H1 (cell line): ENCODE data around the gene PARD3. TPM values are rescaled to one million over a fixed set of nuclear protein-coding genes. Genes with fewer than 3 reads are reported as not detected.

Experiments used
- CTCF ChIA-PET: fragments of 300-600 bp; sonication (Branson Sonifier 250); formaldehyde crosslinking; loops from one replicate; lab custom pipeline; 2021; ENCODE audit not compliant: partially characterized antibody; lab: Charles Lee
- POLR2A ChIA-PET: fragments of 300-600 bp; sonication (Branson Sonifier 250); formaldehyde crosslinking; loops from one replicate; lab custom pipeline; 2021; ENCODE audit warnings: inconsistent platforms; ENCODE audit not compliant: partially characterized antibody; lab: Charles Lee
- DNase-seq, 2 experiments: peaks; one replicate each; pipeline versions ENCODE4 v3.0.0 to v3.0.0-alpha.2; 2010 to 2022; ENCODE audit warnings: low spot score in 2 of 2, low read depth in 1 of 2, mixed read lengths in 1 of 2
- FAIRE-seq: peaks from 2 replicates; lab custom pipeline; 2011; peaks lifted over from hg19 to GRCh38; lab: Jason Lieb, UNC
- H2AFZ ChIP-seq: 2 replicates; pipeline ENCODE4 v1.8.1; 2012; ENCODE audit warnings: low read length, inconsistent platforms
- H2AK5ac ChIP-seq: 2 replicates; pipeline ENCODE4 v1.6.1; 2013; ENCODE audit warnings: low read depth, low read length
- H2BK120ac ChIP-seq: replicated peaks from 2 replicates; pipeline ENCODE3; 2013; ENCODE audit warnings: low read depth, low read length, inconsistent platforms
- H2BK12ac ChIP-seq: 2 replicates; pipeline ENCODE4 v1.6.1; 2013; ENCODE audit warnings: low read depth, low read length
- H2BK15ac ChIP-seq: 2 replicates; pipeline ENCODE4 v1.6.1; 2013; ENCODE audit warnings: low read length
- H2BK20ac ChIP-seq: 2 replicates; pipeline ENCODE4 v1.6.1; 2013; ENCODE audit warnings: low read length
- H2BK5ac ChIP-seq: 2 replicates; pipeline ENCODE4 v1.6.1; 2013; ENCODE audit warnings: low read depth, low read length
- H3K14ac ChIP-seq: 2 replicates; pipeline ENCODE4 v1.6.1; 2013; ENCODE audit warnings: inconsistent platforms; ENCODE audit not compliant: insufficient read length
- H3K18ac ChIP-seq: 2 replicates; pipeline ENCODE4 v1.6.1; 2013; ENCODE audit warnings: low read length; ENCODE audit errors: extremely low read depth
- H3K23ac ChIP-seq: 2 replicates; pipeline ENCODE4 v1.6.1; 2013; ENCODE audit warnings: inconsistent platforms; ENCODE audit not compliant: insufficient read length
- H3K23me2 ChIP-seq: 2 replicates; pipeline ENCODE4 v1.6.1; 2013; ENCODE audit warnings: low read depth, low read length
- H3K27ac ChIP-seq: 2 replicates; pipeline ENCODE4 v1.6.1; 2011; ENCODE audit warnings: low read depth, low read length, inconsistent platforms
- H3K27me3 ChIP-seq, 4 experiments: replicated peaks in 1 of 4; 1 replicate in 1 of 4; 2 replicates in 3 of 4; pipeline versions ENCODE4 v1.6.1 to v1.8.1; 2011 to 2013; ENCODE audit warnings: low read length in 3 of 4, mild to moderate bottlenecking in 3 of 4, inconsistent platforms in 2 of 4, mixed read lengths in 2 of 4, moderate library complexity in 1 of 4; ENCODE audit not compliant: control insufficient read depth in 3 of 4, insufficient read depth in 3 of 4; ENCODE audit errors: extremely low read depth in 1 of 4
- H3K36me3 ChIP-seq, 4 experiments: 2 replicates each; pipeline versions ENCODE4 v1.6.1 to v1.8.1; 2011 to 2013; ENCODE audit warnings: mild to moderate bottlenecking in 4 of 4, low read length in 3 of 4, moderate library complexity in 2 of 4, control low read depth in 1 of 4, inconsistent platforms in 1 of 4; ENCODE audit not compliant: insufficient read depth in 4 of 4, control insufficient read depth in 2 of 4
- H3K4ac ChIP-seq: replicated peaks from 2 replicates; pipeline ENCODE3; 2013; ENCODE audit warnings: low read length, low read depth, mixed read lengths, inconsistent platforms; ENCODE audit not compliant: insufficient read length
- H3K4me1 ChIP-seq, 4 experiments: replicated peaks in 1 of 4; 1 replicate in 1 of 4; 2 replicates in 3 of 4; pipeline versions ENCODE4 v1.6.1 to v1.8.1; 2011 to 2013; ENCODE audit warnings: low read length in 3 of 4, inconsistent platforms in 2 of 4, mixed read lengths in 1 of 4; ENCODE audit not compliant: insufficient read depth in 4 of 4, control insufficient read depth in 3 of 4
- H3K4me2 ChIP-seq, 2 experiments: 2 replicates each; pipeline versions ENCODE4 v1.6.1 to v1.8.1; 2011 to 2013; ENCODE audit warnings: low read depth in 2 of 2, low read length in 2 of 2, control low read depth in 1 of 2, inconsistent platforms in 1 of 2, mild to moderate bottlenecking in 1 of 2; ENCODE audit not compliant: insufficient read depth in 1 of 2
- H3K4me3 ChIP-seq, 4 experiments: fragments of 200-600, 300-600 bp in 1 of 4; sonication (generic), shearing (Covaris generic), sonication (Bioruptor Twin) in 1 of 4; 2 replicates each; pipeline versions ENCODE4 v1.5.1 to v1.8.1; 2011 to 2016; ENCODE audit warnings: low read length in 4 of 4, low read depth in 3 of 4, control low read depth in 2 of 4, inconsistent platforms in 2 of 4, mild to moderate bottlenecking in 2 of 4, mixed read lengths in 1 of 4, moderate library complexity in 1 of 4; ENCODE audit not compliant: insufficient read depth in 2 of 4; ENCODE audit errors: extremely low read depth in 1 of 4
- H3K56ac ChIP-seq: replicated peaks from 2 replicates; pipeline ENCODE3; 2013; ENCODE audit warnings: low read depth, mild to moderate bottlenecking, mixed read lengths, low read length, inconsistent platforms; ENCODE audit not compliant: insufficient read length
- H3K79me1 ChIP-seq: 2 replicates; pipeline ENCODE4 v1.6.1; 2013; ENCODE audit warnings: low read depth, low read length, control low read depth
- H3K79me2 ChIP-seq, 2 experiments: 2 replicates each; pipeline versions ENCODE4 v1.6.1 to v1.8.1; 2012 to 2013; ENCODE audit warnings: low read length in 2 of 2, mild to moderate bottlenecking in 2 of 2, inconsistent platforms in 1 of 2; ENCODE audit not compliant: insufficient read depth in 2 of 2, control insufficient read depth in 1 of 2
- H3K9ac ChIP-seq, 4 experiments: replicated peaks in 1 of 4; 1 replicate in 1 of 4; 2 replicates in 3 of 4; pipeline versions ENCODE4 v1.6.1 to v1.8.1; 2011 to 2013; ENCODE audit warnings: low read depth in 3 of 4, low read length in 3 of 4, control low read depth in 2 of 4, mild to moderate bottlenecking in 2 of 4, moderate library complexity in 2 of 4, inconsistent platforms in 1 of 4; ENCODE audit errors: extremely low read depth in 1 of 4
- H3K9me3 ChIP-seq, 2 experiments: 2 replicates each; pipeline versions ENCODE4 v1.6.1 to v1.8.1; 2012 to 2013; ENCODE audit warnings: mild to moderate bottlenecking in 2 of 2, moderate library complexity in 2 of 2, control low read depth in 1 of 2, inconsistent platforms in 1 of 2, low read depth in 1 of 2, low read length in 1 of 2, mixed read lengths in 1 of 2; ENCODE audit not compliant: insufficient read depth in 2 of 2
- H4K20me1 ChIP-seq, 2 experiments: replicated peaks in 1 of 2; 2 replicates each; pipeline versions ENCODE3 to v1.8.1; 2011 to 2013; ENCODE audit warnings: inconsistent platforms in 2 of 2, low read length in 2 of 2, mild to moderate bottlenecking in 1 of 2; ENCODE audit not compliant: insufficient read depth in 2 of 2, control insufficient read depth in 1 of 2
- H4K5ac ChIP-seq: 2 replicates; pipeline ENCODE4 v1.6.1; 2013; ENCODE audit warnings: low read length, low read depth, mixed read lengths, inconsistent platforms; ENCODE audit not compliant: insufficient read length
- H4K8ac ChIP-seq: 2 replicates; pipeline ENCODE4 v1.8.0; 2013; ENCODE audit warnings: mild to moderate bottlenecking, moderate library complexity, low read length, inconsistent platforms; ENCODE audit not compliant: insufficient read depth; ENCODE audit errors: extremely low read depth
- H4K91ac ChIP-seq: replicated peaks from 2 replicates; pipeline ENCODE3; 2013; ENCODE audit warnings: low read length, mixed read lengths, inconsistent platforms; ENCODE audit not compliant: insufficient read length
- BRCA1 ChIP-seq: IDR thresholded peaks from 2 replicates; pipeline ENCODE4 v1.6.1; 2012; ENCODE audit warnings: low read depth, low read length, improper control_type of control experiment
- CEBPB ChIP-seq: IDR thresholded peaks from 2 replicates; pipeline ENCODE4 v1.6.1; 2012; ENCODE audit warnings: low read depth, low read length
- CHD1 ChIP-seq: IDR thresholded peaks from 2 replicates; pipeline ENCODE4 v1.6.1; 2012; ENCODE audit warnings: low read depth, low read length, improper control_type of control experiment
- EGR1 ChIP-seq: IDR thresholded peaks from 2 replicates; pipeline ENCODE4 v1.6.1; 2011; ENCODE audit warnings: low read depth, low read length, borderline replicate concordance
- EZH2 ChIP-seq: fragments of 200-600 bp; sonication (generic); IDR thresholded peaks from 2 replicates; pipeline ENCODE4 v1.7.1; 2012; ENCODE audit warnings: low read depth, mild to moderate bottlenecking, moderate library complexity, low read length, inconsistent platforms; ENCODE audit not compliant: severe bottlenecking
- HDAC6 ChIP-seq: IDR thresholded peaks from one replicate; pipeline ENCODE4 v1.7.1; 2012; ENCODE audit warnings: low read depth, mild to moderate bottlenecking, inconsistent platforms, low read length, moderate library complexity
- POLR2AphosphoS5 ChIP-seq: IDR thresholded peaks from 2 replicates; pipeline ENCODE4 v1.6.1; 2011; ENCODE audit warnings: low read depth, low read length
- RAD21 ChIP-seq, 2 experiments: IDR thresholded peaks in 1 of 2; conservative IDR thresholded peaks in 1 of 2; 2 replicates each; pipeline ENCODE4 v1.6.1; 2011; ENCODE audit warnings: low read depth in 2 of 2, low read length in 2 of 2, improper control_type of control experiment in 1 of 2, inconsistent platforms in 1 of 2, mild to moderate bottlenecking in 1 of 2, moderate library complexity in 1 of 2
- SIRT6 ChIP-seq: IDR thresholded peaks from one replicate; pipeline ENCODE4 v1.7.1; 2012; ENCODE audit warnings: low read length, inconsistent platforms
- TAF1 ChIP-seq: IDR thresholded peaks from 2 replicates; pipeline ENCODE4 v1.6.1; 2011; ENCODE audit warnings: mild to moderate bottlenecking, low read depth, low read length
- TCF12 ChIP-seq: IDR thresholded peaks from 2 replicates; pipeline ENCODE4 v1.6.1; 2011; ENCODE audit warnings: low read depth, mild to moderate bottlenecking, low read length
- WGBS, 2 experiments: shearing (Covaris generic) in 1 of 2; methylation state at CpG; one replicate each; pipeline versions ENCODE4 v1.1.6 to v1.1.7; 2013 to 2015; ENCODE audit warnings: low lambda C conversion rate in 2 of 2, mixed read lengths in 2 of 2, inconsistent platforms in 1 of 2, low coverage in 1 of 2, missing lambda C conversion rate in 1 of 2; ENCODE audit not compliant: insufficient replicate concordance in 2 of 2, insufficient coverage in 1 of 2, insufficient read length in 1 of 2; ENCODE audit errors: extremely low coverage in 1 of 2, missing lambda C conversion rate in 1 of 2; 5-methylcytosine and 5-hydroxymethylcytosine counted together
- polyA plus RNA-seq, 7 experiments: library from polyadenylated mRNA; depleted of rRNA in 3 of 7; stranded (reverse) in 5 of 7; unstranded in 2 of 7; fragments of >200 nt in 5 of 7; fragments of 200-250 nt in 2 of 7; gene quantifications; 1 replicate in 5 of 7; 2 replicates in 1 of 7; 4 replicates in 1 of 7; pipeline versions ENCODE4 v1.2.1 to v1.2.3, GENCODE V29; 2011 to 2013; ENCODE audit warnings: missing spikeins in 2 of 7, mixed read lengths in 2 of 7
- total RNA-seq: library from RNA; stranded (reverse); fragmentation: NEBNext Ultra II Directional; extraction: Animal tissue kit (Norgen Biotek cat#: 25700); gene quantifications from 2 replicates; pipeline ENCODE4 v1.2.1, GENCODE V29; 2021
- TF ChIP-seq, protein P1 (sequence below), 3 experiments: IDR thresholded peaks; 1 replicate in 2 of 3; 2 replicates in 1 of 3; pipeline versions ENCODE4 v1.5.1 to v1.6.1; 2011; ENCODE audit warnings: low read length in 3 of 3, mild to moderate bottlenecking in 3 of 3, inconsistent platforms in 2 of 3, low read depth in 1 of 3, moderate library complexity in 1 of 3; ENCODE audit not compliant: insufficient read depth in 1 of 3; ENCODE audit errors: control extremely low read depth in 1 of 3

Gene PARD3
- total and polyA plus RNA-seq, 2 of the 8 experiments (the other 6 are each of a cell fraction or from before 2014, with no cell fraction given) = 19.7 to 49.1 TPM

DNA sequence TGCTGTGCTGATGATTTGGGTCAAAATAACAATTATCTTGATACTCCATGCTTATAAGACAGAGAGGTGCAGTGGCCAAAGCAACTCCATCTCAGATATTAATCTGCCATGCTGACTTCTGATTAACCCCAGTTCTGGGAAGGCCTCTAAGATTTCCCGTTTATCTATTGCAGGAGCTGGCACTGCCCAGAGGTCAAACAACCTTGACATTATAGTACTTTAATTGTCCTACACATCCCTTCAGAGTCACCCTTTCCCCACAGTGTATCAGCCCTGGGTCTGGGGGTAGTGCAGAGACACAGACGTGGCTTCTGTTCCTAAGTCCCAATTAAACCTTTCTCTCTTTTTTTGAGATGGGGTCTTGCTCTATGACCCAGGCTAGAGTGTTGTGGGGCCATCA is 63.8 kb downstream of the PARD3 start:
- peaks cover 2% of the 10 kb centered on the region; the same call in 1 of the 2 replicates for H3K23me2 ChIP-seq
- H3K79me1 ChIP-seq = peaks cover 16% of the 10 kb centered on the region
- no peak overlapping the region for H2AK5ac ChIP-seq
- peaks cover 4 to 5% of the 10 kb centered on the region in 2 experiments for H4K20me1 ChIP-seq
- no peak overlapping the region for H2BK20ac ChIP-seq
- CTCF ChIA-PET = interaction anchor here (1.1 to 5.1 kb wide), 5 partner anchors 12 to 187 kb away, joined by 3 to 28 read pairs (median 5); no protein-coding TSS in a partner anchor
- no peaks in the 10 kb centered on the region for H3K36me3 ChIP-seq
- peaks cover 4 to 92% of the 10 kb centered on the region in 2 experiments; a peak in 3 of 4 replicates for H3K79me2 ChIP-seq
- H3K56ac ChIP-seq = no peak overlapping the region
- POLR2A ChIA-PET = no interaction called here
- no peaks in the 10 kb centered on the region for H3K27me3 ChIP-seq
- no peak overlapping the region for H3K4me3 ChIP-seq
- H4K8ac ChIP-seq = no peak overlapping the region
- no peak overlapping the region for H3K14ac ChIP-seq
- H3K9me3 ChIP-seq = no peaks in the 10 kb centered on the region
- no peak for FAIRE-seq
- no peak overlapping the region for H2BK120ac ChIP-seq
- H4K91ac ChIP-seq = no peak overlapping the region
- 49% methylated on average over 2 of the region's 2 CpGs; no CpG with 5 or more reads in 1 of the 2 experiments for WGBS, 2 experiments
- H2BK5ac ChIP-seq = no peak overlapping the region
- no peak overlapping the region for H2BK15ac ChIP-seq
- no peak overlapping the region for H4K5ac ChIP-seq
- peaks cover 0 to 6% (median 3%) of the 10 kb centered on the region in 4 experiments; a peak in 4 of 7 replicates for H3K4me1 ChIP-seq
- no peak overlapping the region for H2BK12ac ChIP-seq
- no peak overlapping the region for H3K4me2 ChIP-seq
- H3K27ac ChIP-seq = no peak overlapping the region
- no peak for DNase-seq
- H3K18ac ChIP-seq = no peak overlapping the region
- no peak overlapping the region for H3K23ac ChIP-seq
- H2AFZ ChIP-seq = no peak overlapping the region
- H3K9ac ChIP-seq = no peak overlapping the region
- H3K4ac ChIP-seq = no peak overlapping the region
- TF ChIP-seq RAD21 (IDR thresholded peaks at IDR 0.05 in 1 of 2, conservative IDR thresholded peaks at IDR 0.05 in 1 of 2; ENCODE audit: low read depth in 2 of 2, low read length in 2 of 2) (no peak), HDAC6 (no peak), CEBPB (no peak), POLR2AphosphoS5 (no peak), EGR1 (no peak), EZH2 (no peak), SIRT6 (no peak), BRCA1 (no peak), TAF1 (no peak), CHD1 (no peak), TCF12 (no peak)
- TF ChIP-seq, protein P1, sequence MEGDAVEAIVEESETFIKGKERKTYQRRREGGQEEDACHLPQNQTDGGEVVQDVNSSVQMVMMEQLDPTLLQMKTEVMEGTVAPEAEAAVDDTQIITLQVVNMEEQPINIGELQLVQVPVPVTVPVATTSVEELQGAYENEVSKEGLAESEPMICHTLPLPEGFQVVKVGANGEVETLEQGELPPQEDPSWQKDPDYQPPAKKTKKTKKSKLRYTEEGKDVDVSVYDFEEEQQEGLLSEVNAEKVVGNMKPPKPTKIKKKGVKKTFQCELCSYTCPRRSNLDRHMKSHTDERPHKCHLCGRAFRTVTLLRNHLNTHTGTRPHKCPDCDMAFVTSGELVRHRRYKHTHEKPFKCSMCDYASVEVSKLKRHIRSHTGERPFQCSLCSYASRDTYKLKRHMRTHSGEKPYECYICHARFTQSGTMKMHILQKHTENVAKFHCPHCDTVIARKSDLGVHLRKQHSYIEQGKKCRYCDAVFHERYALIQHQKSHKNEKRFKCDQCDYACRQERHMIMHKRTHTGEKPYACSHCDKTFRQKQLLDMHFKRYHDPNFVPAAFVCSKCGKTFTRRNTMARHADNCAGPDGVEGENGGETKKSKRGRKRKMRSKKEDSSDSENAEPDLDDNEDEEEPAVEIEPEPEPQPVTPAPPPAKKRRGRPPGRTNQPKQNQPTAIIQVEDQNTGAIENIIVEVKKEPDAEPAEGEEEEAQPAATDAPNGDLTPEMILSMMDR (IDR thresholded peaks at IDR 0.05; ENCODE audit: control extremely low read depth in 1 of 3, insufficient read depth in 1 of 3, low read depth in 1 of 3, low read length in 3 of 3) = no peak
